ENCODE measurements around the gene DUOX1. TPM values are rescaled to one million over a fixed set of nuclear protein-coding genes. Genes with fewer than 3 reads are reported as not detected.

Gene DUOX1
- total and polyA plus RNA-seq, 2 of the 13 experiments (the other 11 are each of a cell fraction or from before 2014, with no cell fraction given), result 0.03 TPM; not detected in 1

- FAIRE-seq, result no peak
- no peaks in the 10 kb centered on the region for H3K36me3 ChIP-seq (replicated peaks in 1 of 2; ENCODE audit: control insufficient read depth in 1 of 2, insufficient read depth in 2 of 2, low read length in 2 of 2)
Observed at GRCh38 chr15:45134046-45134445, 4.3 kb downstream of the DUOX1 start.

More at GRCh38 chr15:45134046-45134445, 4.3 kb downstream of the DUOX1 start:
- TF ChIP-seq HNF1A (IDR thresholded peaks at IDR 0.05; ENCODE audit: low read depth), result no peak
- TF ChIP-seq HNF1A (CRISPR knock-in tag; IDR thresholded peaks at IDR 0.05; ENCODE audit: borderline replicate concordance), result no peak
- TF ChIP-seq UBTF (CRISPR knock-in tag; IDR thresholded peaks at IDR 0.05), result no peak
- TF ChIP-seq POGZ (CRISPR knock-in tag; IDR thresholded peaks at IDR 0.05), result no peak
- no peak for TF ChIP-seq ZNF589 (CRISPR knock-in tag; conservative IDR thresholded peaks at IDR 0.05)
- no peak for TF ChIP-seq SYNCRIP (IDR thresholded peaks at IDR 0.05; ENCODE audit: insufficient read depth, low read depth, low read length)
- H3K4me1 ChIP-seq (ENCODE audit: insufficient read depth, low read length), result peaks cover 25% of the 10 kb centered on the region
- ATAC-seq (no peak), DNase-seq (ENCODE audit: low spot score) (no peak)
- peaks cover 4 to 18% of the 10 kb centered on the region in 2 experiments; a peak in 4 of 5 replicates for H3K27me3 ChIP-seq (ENCODE audit: control insufficient read depth in 1 of 2, insufficient read depth in 2 of 2, low read length in 2 of 2)
- intact Hi-C loops (cut with micrococcal nuclease; ENCODE audit: unreplicated experiment) (no loop called here), in situ Hi-C loops (cut with HindIII; ENCODE audit: extremely low pct_ligation_motif_present, low pct_unique_long_range_greater_than_20kb) (no loop called here)
- H3K79me2 ChIP-seq (ENCODE audit: insufficient read depth, low read length), result no peaks in the 10 kb centered on the region
- H3K9ac ChIP-seq (ENCODE audit: insufficient read depth, low read depth, low read length), result no peak overlapping the region
- no peak overlapping the region for H2AFZ ChIP-seq (ENCODE audit: low read length)
- ChIA-PET POLR2A (no interaction called here), CTCF (ENCODE audit: low intra/inter-chr PET ratio, low total read pairs) (no interaction called here)
- H3K4me3 ChIP-seq (replicated peaks in 1 of 3; ENCODE audit: insufficient read depth in 1 of 3, low read depth in 2 of 3, low read length in 3 of 3), result no peak overlapping the region
- no peaks in the 10 kb centered on the region for H3K9me3 ChIP-seq (ENCODE audit: low read length)
- BruUV-seq (replicated peaks), result no TSS peak
- no peak overlapping the region for H3K27ac ChIP-seq (ENCODE audit: extremely low read length, insufficient read depth, low read length)
- H4K20me1 ChIP-seq (ENCODE audit: insufficient read depth, low read length), result no peaks in the 10 kb centered on the region
- WGBS (ENCODE audit: low lambda C conversion rate), result 58% methylated on average over 7 of the region's 7 CpGs
- no peak overlapping the region for H3K4me2 ChIP-seq (ENCODE audit: low read depth, low read length)
